Pancreas (tissue), 10 donors: Measurements from ENCODE around the gene ENTPD6. TPM values are rescaled to one million over a fixed set of nuclear protein-coding genes. Genes with fewer than 3 reads are reported as not detected.
"Not testable (repeated sequence)": the region's sequence is repeated elsewhere in the genome, so short reads cannot be mapped to it uniquely, and the experiment has no call there.

Experiments
- ATAC-seq, 4 donors: fragments of 200-7000 bp; cut with Tn5 transposase; one replicate each; pipeline versions ENCODE4 v1.8.0 to v1.9.1; 2020; ENCODE audit warnings: mild to moderate bottlenecking in 4 of 4, moderate library complexity in 4 of 4
- DNase-seq, 6 donors: peaks; one replicate each; pipeline ENCODE4 v3.0.0-alpha.2; 2020
- FAIRE-seq: peaks from 2 replicates; lab custom pipeline; 2012; peaks lifted over from hg19 to GRCh38; lab: Jason Lieb, UNC
- H3K27ac ChIP-seq, 4 donors: fragments of 200-600 bp; sonication (generic); 1 replicate in 3 of 4; 2 replicates in 1 of 4; pipeline versions ENCODE4 v1.5.0 to v1.8.0; 2020
- H3K27me3 ChIP-seq, 4 donors: fragments of 200-600 bp; one replicate each; pipeline ENCODE4 v1.8.0; 2021
- H3K36me3 ChIP-seq, 3 donors: fragments of 200-600 bp; sonication (generic) in 1 of 3; one replicate each; pipeline versions ENCODE4 v1.5.0 to v1.8.0; 2020 to 2021
- H3K4me1 ChIP-seq, 3 donors: fragments of 200-600 bp; one replicate each; pipeline ENCODE4 v1.8.0; 2021
- H3K4me3 ChIP-seq, 4 donors: fragments of 200-600 bp; sonication (generic) in 2 of 4; one replicate each; pipeline versions ENCODE4 v1.5.0 to v1.8.0; 2020 to 2021
- H3K9me3 ChIP-seq, 4 donors: fragments of 200-600 bp; one replicate each; pipeline ENCODE4 v1.8.0; 2021
- CTCF ChIP-seq, 4 donors: fragments of 200-600 bp; sonication (generic) in 3 of 4; IDR thresholded peaks; one replicate each; pipeline versions ENCODE4 v1.5.0 to v1.8.0; 2021; ENCODE audit warnings: antibody characterized with exemption in 4 of 4
- WGBS, 2 donors: extraction: QIAGEN DNeasy Blood & Tissue Kit; methylation state at CpG; one replicate each; pipeline ENCODE4 v1.1.7; 2013; 5-methylcytosine and 5-hydroxymethylcytosine counted together
- intact Hi-C, 3 donors: fragments of 100-400 bp; cut with DNase I; formaldehyde crosslinking; loops; one replicate each; pipeline versions ENCODE4 v1.11.1 to v1.14.2; 2022
- polyA plus RNA-seq, 2 donors: library from polyadenylated mRNA; stranded (reverse); fragments of 200-250 nt; gene quantifications; one replicate each; pipeline ENCODE4 v1.2.3, GENCODE V29; 2013
- total RNA-seq, 6 donors: library from RNA; stranded (reverse); fragmentation: NEBNext Ultra II Directional in 4 of 6; extraction: Animal tissue kit (Norgen Biotek cat#: 25700) in 4 of 6; gene quantifications; one replicate each; pipeline versions ENCODE4 v1.2.1 to v1.2.4, GENCODE V29; 2021 to 2023
- donor health status: healthy with polysubstance abuse.
- donor health status: DM: no; HTN: no; CAD: no; lungs with moderate emphysema.
- donor health status: DM: no; HTN: no; CAD: no.
- donor health status: control.
- donor health status: control.
- donor health status: Bipolar disorder and iron deficiency.
- donor health status: DM: yes; HTN: yes; CAD: no.
- donor health status: DM: no; HTN: no; CAD: no.
- donor health status: DM: no; HTN: no; CAD: no.
- donor health status: DM: yes; HTN: yes; CAD: no.

ENTPD6 gene
- total and polyA plus RNA-seq, 8 donors, result 31.4 to 99.3 (median 44.7) TPM

DNA sequence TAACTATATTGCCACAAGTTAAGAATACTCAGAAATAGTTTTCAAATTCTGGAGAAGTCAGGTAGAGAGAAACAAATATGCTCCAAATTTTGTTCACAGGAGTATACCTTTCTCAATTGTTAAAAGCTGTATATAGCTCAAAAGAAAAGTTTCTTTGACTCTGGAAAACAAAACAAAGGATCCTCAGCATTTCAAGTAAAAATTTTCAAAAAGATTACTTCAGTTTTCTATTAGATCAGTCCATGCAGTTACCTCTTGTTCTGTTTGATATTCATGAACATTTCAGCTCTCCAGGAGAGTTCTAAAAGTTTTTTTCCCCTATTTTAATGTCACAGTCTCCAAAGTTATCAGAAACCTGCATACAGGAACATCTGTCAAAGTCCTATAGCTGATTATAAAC, 30.4 kb upstream of the ENTPD6 start:
- no peak for TF ChIP-seq CTCF (IDR thresholded peaks at IDR 0.05)
- H3K4me3 ChIP-seq, result no peak overlapping the region
- no peak for DNase-seq
- no peaks in the 10 kb centered on the region for H3K36me3 ChIP-seq
- H3K27me3 ChIP-seq, result no peaks in the 10 kb centered on the region
- intact Hi-C loops, result no loop called here
- ATAC-seq, result no peak
- no peak for FAIRE-seq
- H3K27ac ChIP-seq, result no peak overlapping the region
- H3K4me1 ChIP-seq, result peaks cover 0 to under 1% (median 0%) of the 10 kb centered on the region in 3 donors
- H3K9me3 ChIP-seq, result no peaks in the 10 kb centered on the region

GRCh38 chr20:25166105-25166782, 29.3 kb upstream of the ENTPD6 start:
- 44 to 46% methylated on average over 2 of the region's 2 CpGs for WGBS, 2 donors
- H3K4me1 ChIP-seq, H3K36me3 ChIP-seq, H3K4me3 ChIP-seq, H3K27ac ChIP-seq, H3K27me3 ChIP-seq, FAIRE-seq, H3K9me3 ChIP-seq, intact Hi-C loops: not testable (repeated sequence)
- DNase-seq, result peak in 1 of 6 donors; percentile 47
- ATAC-seq, result peak in 1 of 4 donors; percentile 61

DNA sequence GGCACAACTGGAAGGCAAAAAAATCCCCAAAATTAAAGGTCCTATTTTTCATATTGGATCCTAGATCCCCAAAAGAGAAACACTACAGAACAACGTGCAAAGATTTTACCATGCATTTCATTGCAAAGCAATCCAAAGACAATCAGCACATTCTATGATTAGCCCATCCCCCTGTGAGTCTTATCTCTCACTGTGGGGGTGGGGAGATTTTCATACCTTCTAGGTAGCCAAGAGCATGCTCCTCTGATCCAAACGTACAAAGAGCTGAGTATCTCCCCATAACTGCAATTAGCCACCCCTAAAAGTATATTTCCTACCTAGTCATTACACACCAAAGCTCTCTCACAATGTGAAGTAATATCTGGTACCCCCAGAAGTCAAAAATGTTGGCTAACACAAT, 22.2 kb upstream of the ENTPD6 start:
- no peak overlapping the region for H3K4me3 ChIP-seq
- H3K9me3 ChIP-seq, result no peaks in the 10 kb centered on the region
- ATAC-seq, result no peak
- no peaks in the 10 kb centered on the region for H3K27me3 ChIP-seq
- H3K27ac ChIP-seq, result no peak overlapping the region
- no peak for FAIRE-seq
- peaks cover 0 to 8% (median 1%) of the 10 kb centered on the region in 3 donors for H3K4me1 ChIP-seq
- WGBS, 2 donors, result 31 to 44% methylated on average over 2 of the region's 2 CpGs
- no peaks in the 10 kb centered on the region for H3K36me3 ChIP-seq
- intact Hi-C loops, result loop anchor here in 2 of 3 donors (10.0 kb wide), 2 partner anchors 89 to 179 kb away; partner anchors contain the start of genes APMAP (in 1 of the 2) and VSX1 (in 1 of the 2)
- DNase-seq, result no peak
- no peak for TF ChIP-seq CTCF (IDR thresholded peaks at IDR 0.05)

GRCh38 chr20:25173886-25174308, 21.6 kb upstream of the ENTPD6 start:
- TF ChIP-seq CTCF (IDR thresholded peaks at IDR 0.05), result no peak
- H3K4me3 ChIP-seq, result no peak overlapping the region
- no peaks in the 10 kb centered on the region for H3K9me3 ChIP-seq
- H3K27ac ChIP-seq, result no peak overlapping the region
- intact Hi-C loops, result loop anchor here in 2 of 3 donors (10.0 kb wide), 2 partner anchors 89 to 179 kb away; partner anchors contain the start of genes APMAP (in 1 of the 2) and VSX1 (in 1 of the 2)
- H3K4me1 ChIP-seq, result peaks cover 4 to 14% (median 7%) of the 10 kb centered on the region in 3 donors
- FAIRE-seq, result no peak
- no peak for ATAC-seq
- no peaks in the 10 kb centered on the region for H3K27me3 ChIP-seq
- no peaks in the 10 kb centered on the region for H3K36me3 ChIP-seq
- DNase-seq, result no peak

GRCh38 chr20:25176184-25176583, 19.3 kb upstream of the ENTPD6 start:
- H3K27me3 ChIP-seq, result no peaks in the 10 kb centered on the region
- H3K36me3 ChIP-seq, result no peaks in the 10 kb centered on the region
- no peaks in the 10 kb centered on the region for H3K9me3 ChIP-seq
- no peak for TF ChIP-seq CTCF (IDR thresholded peaks at IDR 0.05)
- WGBS, 2 donors, result 86 to 94% methylated on average over 3 of the region's 3 CpGs
- no peak for ATAC-seq
- H3K4me1 ChIP-seq, result peaks cover 7 to 17% (median 10%) of the 10 kb centered on the region in 3 donors
- H3K4me3 ChIP-seq, result no peak overlapping the region
- FAIRE-seq, result no peak
- DNase-seq, result no peak
- no peak overlapping the region for H3K27ac ChIP-seq
- intact Hi-C loops, result loop anchor here in 2 of 3 donors (5.0 to 10.0 kb wide), 3 partner anchors 91 to 181 kb away; partner anchors contain the start of genes APMAP (in 1 of the 2) and VSX1 (in 1 of the 2)
